Stomach (tissue), 9 donors: ENCODE measurements around the gene ASTN2. TPM values are rescaled to one million over a fixed set of nuclear protein-coding genes. Genes with fewer than 3 reads are reported as not detected.

Experiments used
- DNase-seq, 2 donors: peaks; one replicate each; pipeline versions ENCODE4 v3.0.0 to v3.0.0-alpha.2; 2013 to 2019
- H3K27ac ChIP-seq, 5 donors: fragments of 200-600 bp in 4 of 5; sonication (generic) in 4 of 5; one replicate each; pipeline ENCODE4 v1.5.1; 2013 to 2019; ENCODE audit warnings: mild to moderate bottlenecking in 1 of 5, moderate library complexity in 1 of 5
- H3K27me3 ChIP-seq, 3 donors: fragments of 200-600 bp; sonication (generic); one replicate each; pipeline ENCODE4 v1.5.1; 2017 to 2019; ENCODE audit warnings: mixed run types in 1 of 3
- H3K36me3 ChIP-seq, 4 donors: fragments of 200-600 bp; sonication (generic); 1 replicate in 3 of 4; 2 replicates in 1 of 4; pipeline ENCODE4 v1.5.1; 2016 to 2019
- H3K4me1 ChIP-seq, 4 donors: fragments of 200-600 bp; sonication (generic); one replicate each; pipeline ENCODE4 v1.5.1; 2016 to 2019
- H3K4me3 ChIP-seq, 4 donors: fragments of 200-600 bp; sonication (generic) in 3 of 4; one replicate each; pipeline ENCODE4 v1.5.1; 2016 to 2019; ENCODE audit warnings: mild to moderate bottlenecking in 1 of 4
- H3K9me3 ChIP-seq, 4 donors: fragments of 200-600 bp; sonication (generic); one replicate each; pipeline ENCODE4 v1.5.1; 2016 to 2019
- EP300 ChIP-seq: sonication (generic); formaldehyde crosslinking; IDR thresholded peaks from one replicate; pipeline ENCODE4 v1.6.1; 2017; ENCODE audit warnings: antibody characterized with exemption
- POLR2A ChIP-seq, 4 donors: fragments of 450-650 bp; IDR thresholded peaks; one replicate each; pipeline ENCODE4 v1.6.1; 2016; ENCODE audit warnings: antibody characterized with exemption in 4 of 4, control low read depth in 2 of 4, mild to moderate bottlenecking in 1 of 4, moderate library complexity in 1 of 4
- POLR2AphosphoS5 ChIP-seq, 3 donors: sonication (generic); formaldehyde crosslinking; IDR thresholded peaks; one replicate each; pipeline ENCODE4 v1.6.1; 2016; ENCODE audit warnings: antibody characterized with exemption in 3 of 3
- WGBS, 5 donors: extraction: QIAGEN DNeasy Blood & Tissue Kit in 3 of 5; methylation state at CpG; one replicate each; pipeline versions ENCODE4 v1.1.5 to v1.1.7; 2013 to 2018; 5-methylcytosine and 5-hydroxymethylcytosine counted together
- intact Hi-C: fragments of 100-400 bp; cut with DNase I; formaldehyde crosslinking; loops from one replicate; pipeline ENCODE4 v1.15.1; 2023; ENCODE audit warnings: low total_unique reads
- polyA plus RNA-seq, 3 donors: library from polyadenylated mRNA; stranded (reverse); fragments of 200-250 nt; gene quantifications; one replicate each; pipeline ENCODE4 v1.2.3, GENCODE V29; 2013
- total RNA-seq, 5 donors: library from RNA; depleted of rRNA; stranded (reverse); fragments of >200 nt; gene quantifications; one replicate each; pipeline versions ENCODE4 v1.1.0 to v1.2.3, GENCODE V29; 2014 to 2016
- TF ChIP-seq, protein P1 (sequence below), 7 experiments: fragments of 450-650 bp in 4 of 7; fragments of 200-600 bp in 3 of 7; sonication (generic) in 3 of 7; IDR thresholded peaks; one replicate each; pipeline ENCODE4 v1.5.1; 2016 to 2019; ENCODE audit warnings: antibody characterized with exemption in 7 of 7, control low read depth in 2 of 7, mild to moderate bottlenecking in 1 of 7
- donor health status: healthy with polysubstance abuse.
- donor health status: Bipolar disorder and iron deficiency.
- donor health status: healthy.

Gene ASTN2
- total and polyA plus RNA-seq, 8 donors = 2.1 to 22.3 (median 4.2) TPM; not detected in 1

DNA sequence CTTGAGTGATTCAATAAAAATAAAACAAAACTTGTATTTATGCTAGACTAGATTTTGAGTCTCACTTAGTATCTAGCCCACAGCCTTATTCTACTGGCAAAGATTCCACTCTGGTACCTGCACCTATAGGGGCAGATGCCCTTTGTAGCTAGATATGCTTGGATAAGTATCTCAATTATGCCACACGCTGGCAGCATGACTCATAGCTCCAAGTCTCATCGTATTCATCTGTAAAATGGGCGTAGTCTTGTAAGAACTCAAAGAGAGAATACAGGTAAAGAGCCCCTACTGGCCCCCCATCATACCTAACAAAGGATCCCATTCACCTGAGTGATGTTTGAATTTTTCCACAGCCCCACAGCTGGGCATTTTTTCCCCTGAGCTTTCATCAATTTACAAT lies 45.9 kb upstream of the ASTN2 start:
- Histone ChIP-seq H3K36me3 (no peaks in the 10 kb centered on the region), H3K27ac (no peak overlapping the region), H3K4me1 (no peaks in the 10 kb centered on the region), H3K9me3 (no peaks in the 10 kb centered on the region), H3K4me3 (no peak overlapping the region), H3K27me3 (peaks cover 0 to 10% (median 0%) of the 10 kb centered on the region in 3 donors)
- DNase-seq = no peak
- 82 to 88% (median 83%) methylated on average over 3 of the region's 3 CpGs for WGBS, 5 donors
- intact Hi-C loops = no loop called here
- TF ChIP-seq, protein P1, sequence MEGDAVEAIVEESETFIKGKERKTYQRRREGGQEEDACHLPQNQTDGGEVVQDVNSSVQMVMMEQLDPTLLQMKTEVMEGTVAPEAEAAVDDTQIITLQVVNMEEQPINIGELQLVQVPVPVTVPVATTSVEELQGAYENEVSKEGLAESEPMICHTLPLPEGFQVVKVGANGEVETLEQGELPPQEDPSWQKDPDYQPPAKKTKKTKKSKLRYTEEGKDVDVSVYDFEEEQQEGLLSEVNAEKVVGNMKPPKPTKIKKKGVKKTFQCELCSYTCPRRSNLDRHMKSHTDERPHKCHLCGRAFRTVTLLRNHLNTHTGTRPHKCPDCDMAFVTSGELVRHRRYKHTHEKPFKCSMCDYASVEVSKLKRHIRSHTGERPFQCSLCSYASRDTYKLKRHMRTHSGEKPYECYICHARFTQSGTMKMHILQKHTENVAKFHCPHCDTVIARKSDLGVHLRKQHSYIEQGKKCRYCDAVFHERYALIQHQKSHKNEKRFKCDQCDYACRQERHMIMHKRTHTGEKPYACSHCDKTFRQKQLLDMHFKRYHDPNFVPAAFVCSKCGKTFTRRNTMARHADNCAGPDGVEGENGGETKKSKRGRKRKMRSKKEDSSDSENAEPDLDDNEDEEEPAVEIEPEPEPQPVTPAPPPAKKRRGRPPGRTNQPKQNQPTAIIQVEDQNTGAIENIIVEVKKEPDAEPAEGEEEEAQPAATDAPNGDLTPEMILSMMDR (IDR thresholded peaks at IDR 0.05) = no peak
- TF ChIP-seq POLR2AphosphoS5 (IDR thresholded peaks at IDR 0.05) = no peak
- TF ChIP-seq EP300 = no peak
- no peak for TF ChIP-seq POLR2A (IDR thresholded peaks at IDR 0.05)

DNA sequence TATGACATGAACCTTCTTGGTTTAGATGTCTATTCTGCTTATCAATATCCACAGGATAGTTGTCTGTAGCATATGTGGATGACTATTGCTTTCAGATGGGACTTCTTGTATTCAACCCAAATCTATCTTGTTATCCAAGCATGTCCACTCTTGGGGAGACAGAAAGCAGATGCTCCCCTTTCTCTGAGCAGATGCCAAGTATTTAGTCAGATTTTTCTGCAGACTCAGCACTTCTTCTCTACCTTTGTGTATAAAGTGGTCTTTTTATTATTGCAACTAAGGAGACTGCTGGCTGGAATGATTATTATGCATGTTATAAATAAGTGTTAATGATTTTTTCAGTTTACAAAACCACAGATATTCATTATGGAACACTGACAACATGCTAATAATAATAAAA lies 45.1 kb upstream of the ASTN2 start:
- no peak for DNase-seq
- Histone ChIP-seq H3K4me1 (no peaks in the 10 kb centered on the region), H3K27ac (no peak overlapping the region), H3K36me3 (no peaks in the 10 kb centered on the region), H3K4me3 (no peak overlapping the region), H3K9me3 (no peaks in the 10 kb centered on the region), H3K27me3 (peaks cover 0 to 10% (median 0%) of the 10 kb centered on the region in 3 donors)
- TF ChIP-seq POLR2AphosphoS5 (IDR thresholded peaks at IDR 0.05) (no peak), EP300 (no peak), POLR2A (IDR thresholded peaks at IDR 0.05) (no peak)
- TF ChIP-seq, protein P1 (IDR thresholded peaks at IDR 0.05) = no peak
- intact Hi-C loops = no loop called here

DNA sequence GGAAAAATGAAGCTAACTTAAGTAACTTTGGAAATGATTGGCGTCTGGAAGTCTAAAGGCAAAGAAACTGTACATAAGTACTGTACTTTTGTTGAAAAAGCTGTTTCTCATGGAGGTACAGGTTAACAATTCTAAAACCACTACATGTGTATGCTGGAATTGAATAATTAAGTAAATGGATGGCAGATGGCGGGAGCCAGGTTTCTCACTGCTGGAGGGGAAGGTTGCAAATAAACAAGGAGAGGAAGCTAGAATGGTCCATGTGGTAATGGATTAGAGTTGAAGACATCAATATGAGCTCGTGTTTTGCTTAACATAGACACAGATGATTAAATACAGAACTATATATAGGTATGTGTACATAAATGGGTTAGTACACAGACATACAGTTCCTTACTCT lies 43.2 kb upstream of the ASTN2 start:
- Histone ChIP-seq H3K36me3 (no peaks in the 10 kb centered on the region), H3K4me3 (no peak overlapping the region), H3K27ac (no peak overlapping the region), H3K27me3 (peaks cover 0 to 10% (median 0%) of the 10 kb centered on the region in 3 donors), H3K9me3 (no peaks in the 10 kb centered on the region), H3K4me1 (no peaks in the 10 kb centered on the region)
- WGBS, 5 donors = 72 to 85% (median 78%) methylated on average over 3 of the region's 3 CpGs
- intact Hi-C loops = no loop called here
- no peak for DNase-seq
- TF ChIP-seq EP300 (no peak), POLR2AphosphoS5 (IDR thresholded peaks at IDR 0.05) (no peak), POLR2A (IDR thresholded peaks at IDR 0.05) (no peak)
- TF ChIP-seq, protein P1 (IDR thresholded peaks at IDR 0.05) = no peak

DNA sequence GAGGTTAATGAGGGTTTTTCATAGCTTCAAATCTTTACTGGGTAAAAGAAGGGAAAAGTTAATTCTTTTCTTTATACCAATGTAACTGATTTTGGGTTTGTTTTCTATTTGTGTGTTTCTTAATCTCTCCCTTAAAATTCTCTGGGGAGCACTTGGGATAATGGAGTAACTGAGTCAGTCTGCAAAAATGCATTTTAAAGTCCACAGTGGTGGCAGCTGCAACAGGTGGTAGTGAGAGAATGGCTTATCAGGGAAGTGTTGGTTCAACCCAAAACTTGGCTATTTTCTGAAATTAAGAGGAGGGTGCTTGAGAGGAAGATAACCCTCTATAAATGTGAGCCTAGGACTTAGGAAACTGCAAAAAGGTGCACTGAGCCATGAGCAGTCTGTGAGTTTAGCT lies 39.9 kb upstream of the ASTN2 start:
- no peaks in the 10 kb centered on the region for H3K36me3 ChIP-seq

More for the DNA sequence above, 39.9 kb upstream of the ASTN2 start:
- intact Hi-C loops = no loop called here
- no peak overlapping the region for H3K27ac ChIP-seq
- no peak overlapping the region for H3K4me3 ChIP-seq
- DNase-seq = no peak
- TF ChIP-seq, protein P1 (IDR thresholded peaks at IDR 0.05) = no peak
- TF ChIP-seq POLR2A (IDR thresholded peaks at IDR 0.05) (no peak), POLR2AphosphoS5 (IDR thresholded peaks at IDR 0.05) (no peak), EP300 (no peak)
- no peaks in the 10 kb centered on the region for H3K4me1 ChIP-seq
- no peaks in the 10 kb centered on the region for H3K9me3 ChIP-seq
- peaks cover 0 to 7% (median 0%) of the 10 kb centered on the region in 3 donors for H3K27me3 ChIP-seq
